ENCODE measurements around the gene SPATS2L. TPM values are rescaled to one million over a fixed set of nuclear protein-coding genes. Genes with fewer than 3 reads are reported as not detected.
A peak's percentile ranks its signal among the peaks of the same experiment; 100 is the strongest.

Gene SPATS2L
- total RNA-seq, 1 experiment from 2014 or later: 275 TPM

GRCh38 chr2:200376513-200377354 is 70.2 kb downstream of the SPATS2L start:
- no peak for DNase-seq (ENCODE audit: low read depth)

GRCh38 chr2:200377355-200378336 is 71.2 kb downstream of the SPATS2L start:
- DNase-seq (ENCODE audit: low read depth): no peak

GRCh38 chr2:200378652-200379290 is 72.3 kb downstream of the SPATS2L start:
- DNase-seq (ENCODE audit: low read depth): peak; percentile 58

GRCh38 chr2:200379481-200380090 is 73.1 kb downstream of the SPATS2L start:
- no peak for DNase-seq (ENCODE audit: low read depth)

- peak; percentile 41 for DNase-seq (ENCODE audit: low read depth)
Measured at GRCh38 chr2:200380091-200380561, 73.6 kb downstream of the SPATS2L start.

- DNase-seq (ENCODE audit: low read depth): peak; percentile 77
Measured at GRCh38 chr2:200380833-200381542, 74.5 kb downstream of the SPATS2L start.

GRCh38 chr2:200382874-200383273 is 76.4 kb downstream of the SPATS2L start:
- DNase-seq (ENCODE audit: low read depth): no peak

GRCh38 chr2:200383380-200384110 is 77.1 kb downstream of the SPATS2L start:
- DNase-seq (ENCODE audit: low read depth): peak; percentile 77

GRCh38 chr2:200385063-200385635 is 78.7 kb downstream of the SPATS2L start:
- DNase-seq (ENCODE audit: low read depth): no peak

GRCh38 chr2:200393191-200393590 is 86.7 kb downstream of the SPATS2L start:
- no peak for DNase-seq (ENCODE audit: low read depth)

- no peak for DNase-seq (ENCODE audit: low read depth)
Measured at GRCh38 chr2:200394045-200394444, 87.6 kb downstream of the SPATS2L start.

- DNase-seq (ENCODE audit: low read depth): peak; percentile 49
Measured at GRCh38 chr2:200396781-200397242, 90.3 kb downstream of the SPATS2L start.

- peak; percentile 89 for DNase-seq (ENCODE audit: low read depth)
Measured at GRCh38 chr2:200397785-200398184, 91.3 kb downstream of the SPATS2L start.

- DNase-seq (ENCODE audit: low read depth): peak; percentile 74
Measured at GRCh38 chr2:200399046-200399445, 92.6 kb downstream of the SPATS2L start.

GRCh38 chr2:200399636-200400035 is 93.1 kb downstream of the SPATS2L start:
- DNase-seq (ENCODE audit: low read depth): no peak

- no peak for DNase-seq (ENCODE audit: low read depth)
Measured at GRCh38 chr2:200403814-200404213, 97.3 kb downstream of the SPATS2L start.

- DNase-seq (ENCODE audit: low read depth): no peak
Measured at GRCh38 chr2:200404615-200405014, 98.1 kb downstream of the SPATS2L start.

- peak; percentile 93 for DNase-seq (ENCODE audit: low read depth)
Measured at GRCh38 chr2:200405599-200406298, 99.3 kb downstream of the SPATS2L start.

- DNase-seq (ENCODE audit: low read depth): peak; percentile 34
Measured at GRCh38 chr2:200406379-200406778, 99.9 kb downstream of the SPATS2L start.

All from LHCN-M2 (cell line).